ENCODE measurements around the gene ARHGEF17.
A peak's percentile ranks its signal among the peaks of the same experiment; 100 is the strongest.

Gene ARHGEF17

DNA sequence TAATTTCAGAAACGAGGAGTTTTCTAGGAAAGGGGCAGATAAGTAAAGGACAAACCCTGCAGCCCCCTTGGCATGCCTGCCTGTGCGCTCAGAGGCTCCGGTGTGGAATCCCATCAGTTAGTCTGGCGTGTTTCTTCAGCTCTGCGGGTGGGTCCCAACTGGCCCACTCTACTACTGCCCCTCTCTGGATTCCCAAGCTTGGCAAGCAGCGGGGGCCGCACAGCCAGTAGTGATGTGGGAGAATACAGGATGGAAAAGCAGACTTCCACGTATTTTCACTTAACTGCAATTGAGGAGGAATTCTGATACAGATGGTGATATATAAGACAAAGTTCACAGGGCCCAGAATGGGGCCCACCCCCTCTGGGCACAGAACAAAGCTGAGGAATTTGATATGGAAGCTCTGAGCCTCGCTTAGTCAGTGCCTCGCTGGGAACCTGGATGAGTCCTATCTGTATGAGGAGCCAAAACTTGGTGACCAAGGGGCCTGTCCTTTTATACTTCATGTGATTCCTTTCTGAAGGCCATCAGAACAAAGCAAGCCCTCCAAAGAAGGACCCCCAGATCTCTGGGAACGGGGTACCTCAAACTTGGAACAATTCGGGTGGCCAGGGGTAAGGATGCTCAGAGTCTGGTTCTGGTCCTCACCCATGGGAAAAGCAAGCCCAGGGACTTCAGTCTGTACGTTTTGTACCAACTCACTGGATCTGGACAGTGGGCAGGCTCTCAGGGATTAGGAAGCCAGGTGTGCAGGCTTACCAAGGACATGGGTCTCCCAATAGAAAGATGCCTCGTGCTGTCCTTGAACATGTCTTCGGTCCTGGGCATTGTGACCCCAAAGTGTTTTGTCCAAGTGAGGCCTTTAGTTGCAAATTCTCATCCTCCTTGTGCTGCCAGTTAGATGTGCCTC is 94.1 kb downstream of the ARHGEF17 start:
- DNase-seq (ENCODE audit: low read depth, low spot score): no peak
- no peaks in the 10 kb centered on the region for H3K9me3 ChIP-seq (ENCODE audit: insufficient read depth, low read length)
- peaks cover 46% of the 10 kb centered on the region for H3K36me3 ChIP-seq (ENCODE audit: insufficient read depth, insufficient read length, low read length)
- peaks cover 22% of the 10 kb centered on the region for H3K4me1 ChIP-seq (ENCODE audit: insufficient read depth, insufficient read length)
- H3K27me3 ChIP-seq (ENCODE audit: insufficient read depth, insufficient read length): no peaks in the 10 kb centered on the region
- TF ChIP-seq SUZ12 (IDR thresholded peaks at IDR 0.05; ENCODE audit: extremely low read depth, insufficient read depth, insufficient read length): no peak
- no peak for TF ChIP-seq YY1 (IDR thresholded peaks at IDR 0.05; ENCODE audit: insufficient read depth, insufficient read length)
- TF ChIP-seq ZNF274 (IDR thresholded peaks at IDR 0.05; ENCODE audit: low read depth, low read length): no peak
- no peak overlapping the region for H3K9ac ChIP-seq (ENCODE audit: insufficient read length, low read depth)
- H3K4me3 ChIP-seq (ENCODE audit: insufficient read length, low read depth): no peak overlapping the region

DNA sequence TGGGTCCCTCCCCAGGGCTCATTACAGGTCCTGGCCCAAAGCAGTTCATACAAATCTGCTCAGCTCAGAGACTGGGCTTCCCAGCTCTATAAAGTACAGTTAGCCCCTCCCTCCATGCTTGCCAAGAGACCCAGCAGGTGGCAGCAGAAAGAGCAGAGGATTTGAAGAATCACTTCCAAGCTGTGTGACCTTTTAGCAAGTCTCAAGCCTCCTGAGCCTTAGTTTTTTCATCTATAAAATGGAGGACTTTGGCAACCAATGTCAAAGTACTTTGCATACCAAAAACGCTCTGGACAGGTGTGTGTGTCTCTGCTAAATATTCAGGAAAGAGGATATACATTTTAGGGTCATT is 94.7 kb downstream of the ARHGEF17 start:
- H3K4me3 ChIP-seq (ENCODE audit: insufficient read length, low read depth): no peak overlapping the region
- H3K9me3 ChIP-seq (ENCODE audit: insufficient read depth, low read length): no peaks in the 10 kb centered on the region
- H3K36me3 ChIP-seq (ENCODE audit: insufficient read depth, insufficient read length, low read length): peaks cover 49% of the 10 kb centered on the region
- H3K27me3 ChIP-seq (ENCODE audit: insufficient read depth, insufficient read length): no peaks in the 10 kb centered on the region
- no peak for TF ChIP-seq ZNF274 (IDR thresholded peaks at IDR 0.05; ENCODE audit: low read depth, low read length)
- TF ChIP-seq SUZ12 (IDR thresholded peaks at IDR 0.05; ENCODE audit: extremely low read depth, insufficient read depth, insufficient read length): no peak
- no peak for TF ChIP-seq YY1 (IDR thresholded peaks at IDR 0.05; ENCODE audit: insufficient read depth, insufficient read length)
- H3K9ac ChIP-seq (ENCODE audit: insufficient read length, low read depth): no peak overlapping the region
- H3K4me1 ChIP-seq (ENCODE audit: insufficient read depth, insufficient read length): peaks cover 22% of the 10 kb centered on the region
- no peak for DNase-seq (ENCODE audit: low read depth, low spot score)

DNA sequence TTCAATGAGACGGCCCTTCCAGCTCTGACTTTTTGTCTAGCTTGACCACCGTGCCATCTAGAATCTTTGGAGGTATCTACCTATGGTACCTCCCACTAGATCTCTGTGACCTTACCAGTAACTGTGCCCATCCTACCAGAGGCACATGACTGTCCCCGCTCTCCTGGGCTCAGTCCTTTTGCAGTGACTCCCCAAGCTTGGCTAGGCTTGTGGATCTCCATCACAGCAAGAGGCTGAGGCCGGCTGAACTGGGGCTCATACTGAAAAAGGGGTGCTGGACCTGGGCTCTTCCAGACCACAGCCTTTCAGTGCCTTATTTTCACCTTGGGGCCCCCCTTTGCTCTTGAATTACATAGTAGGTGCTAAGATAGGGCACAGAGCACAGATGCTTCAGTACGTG is 95.5 kb downstream of the ARHGEF17 start:
- TF ChIP-seq SUZ12 (IDR thresholded peaks at IDR 0.05; ENCODE audit: extremely low read depth, insufficient read depth, insufficient read length): no peak
- no peak for TF ChIP-seq YY1 (IDR thresholded peaks at IDR 0.05; ENCODE audit: insufficient read depth, insufficient read length)
- TF ChIP-seq ZNF274 (IDR thresholded peaks at IDR 0.05; ENCODE audit: low read depth, low read length): no peak
- no peak overlapping the region for H3K9ac ChIP-seq (ENCODE audit: insufficient read length, low read depth)
- no peak overlapping the region for H3K4me3 ChIP-seq (ENCODE audit: insufficient read length, low read depth)
- H3K9me3 ChIP-seq (ENCODE audit: insufficient read depth, low read length): no peaks in the 10 kb centered on the region
- H3K27me3 ChIP-seq (ENCODE audit: insufficient read depth, insufficient read length): no peaks in the 10 kb centered on the region
- DNase-seq (ENCODE audit: low read depth, low spot score): no peak
- H3K4me1 ChIP-seq (ENCODE audit: insufficient read depth, insufficient read length): peaks cover 18% of the 10 kb centered on the region
- H3K36me3 ChIP-seq (ENCODE audit: insufficient read depth, insufficient read length, low read length): peaks cover 45% of the 10 kb centered on the region

DNA sequence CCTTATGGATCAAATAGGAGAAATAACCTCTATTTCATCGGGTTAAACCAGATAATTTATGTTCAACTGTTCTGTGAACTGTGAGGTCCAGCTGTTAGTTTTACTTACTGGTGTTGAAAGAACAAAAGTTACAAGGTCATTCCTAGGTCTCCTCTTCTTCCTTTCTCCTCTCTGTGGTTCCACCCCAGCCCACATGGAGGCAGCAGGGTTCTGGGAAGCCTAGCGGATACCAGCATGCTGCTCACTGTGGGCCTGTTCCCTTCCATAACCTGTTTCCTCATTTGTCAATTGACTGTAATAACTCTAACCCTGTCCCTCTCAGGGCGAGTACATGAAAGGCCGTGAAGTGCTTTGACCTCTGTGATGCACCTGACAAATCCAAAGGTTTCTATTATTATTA is 96.0 kb downstream of the ARHGEF17 start:
- Histone ChIP-seq H3K9ac (ENCODE audit: insufficient read length, low read depth) (no peak overlapping the region), H3K9me3 (ENCODE audit: insufficient read depth, low read length) (no peaks in the 10 kb centered on the region), H3K4me1 (ENCODE audit: insufficient read depth, insufficient read length) (peaks cover 13% of the 10 kb centered on the region), H3K4me3 (ENCODE audit: insufficient read length, low read depth) (no peak overlapping the region), H3K36me3 (ENCODE audit: insufficient read depth, insufficient read length, low read length) (peaks cover 44% of the 10 kb centered on the region), H3K27me3 (ENCODE audit: insufficient read depth, insufficient read length) (no peaks in the 10 kb centered on the region)
- TF ChIP-seq SUZ12 (IDR thresholded peaks at IDR 0.05; ENCODE audit: extremely low read depth, insufficient read depth, insufficient read length) (no peak), YY1 (IDR thresholded peaks at IDR 0.05; ENCODE audit: insufficient read depth, insufficient read length) (no peak), ZNF274 (IDR thresholded peaks at IDR 0.05; ENCODE audit: low read depth, low read length) (no peak)
- DNase-seq (ENCODE audit: low read depth, low spot score): peak; percentile 33

DNA sequence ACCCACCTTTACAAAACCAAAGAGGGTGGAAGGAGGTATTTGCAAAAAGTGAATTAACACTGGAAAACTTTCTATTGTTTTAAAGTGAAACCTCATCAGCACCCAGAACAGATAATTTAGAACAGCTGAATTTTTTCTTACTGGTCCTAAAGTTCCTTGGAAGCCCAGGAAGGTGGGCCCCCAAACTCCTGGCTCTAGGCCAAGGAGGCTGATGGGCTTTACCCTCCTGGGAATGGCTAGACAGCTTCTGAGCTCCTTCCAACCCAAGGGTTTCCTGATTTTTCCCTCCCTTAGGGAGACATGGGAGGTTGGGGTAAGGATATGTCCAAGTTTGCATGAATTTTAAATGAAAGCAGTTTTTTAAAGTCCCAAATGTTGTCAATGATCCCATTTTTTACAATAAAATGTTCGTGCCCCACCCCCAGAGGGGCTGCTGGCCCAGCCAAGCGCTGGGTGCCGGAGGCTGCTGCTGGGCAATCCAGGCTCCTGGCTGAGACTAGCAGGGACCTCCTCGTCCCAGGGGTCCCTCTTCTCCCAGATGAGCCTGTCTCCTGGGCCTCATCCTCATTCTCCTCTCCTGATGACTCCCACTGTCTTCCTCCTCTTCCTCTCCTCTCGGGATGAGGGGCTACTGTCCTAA is 96.5 kb downstream of the ARHGEF17 start:
- no peak for TF ChIP-seq SUZ12 (IDR thresholded peaks at IDR 0.05; ENCODE audit: extremely low read depth, insufficient read depth, insufficient read length)
- TF ChIP-seq ZNF274 (IDR thresholded peaks at IDR 0.05; ENCODE audit: low read depth, low read length): no peak
- no peak for TF ChIP-seq YY1 (IDR thresholded peaks at IDR 0.05; ENCODE audit: insufficient read depth, insufficient read length)
- Histone ChIP-seq H3K4me1 (ENCODE audit: insufficient read depth, insufficient read length) (peaks cover 11% of the 10 kb centered on the region), H3K36me3 (ENCODE audit: insufficient read depth, insufficient read length, low read length) (peaks cover 47% of the 10 kb centered on the region), H3K4me3 (ENCODE audit: insufficient read length, low read depth) (no peak overlapping the region), H3K9ac (ENCODE audit: insufficient read length, low read depth) (no peak overlapping the region), H3K27me3 (ENCODE audit: insufficient read depth, insufficient read length) (no peaks in the 10 kb centered on the region), H3K9me3 (ENCODE audit: insufficient read depth, low read length) (no peaks in the 10 kb centered on the region)
- DNase-seq (ENCODE audit: low read depth, low spot score): no peak

DNA sequence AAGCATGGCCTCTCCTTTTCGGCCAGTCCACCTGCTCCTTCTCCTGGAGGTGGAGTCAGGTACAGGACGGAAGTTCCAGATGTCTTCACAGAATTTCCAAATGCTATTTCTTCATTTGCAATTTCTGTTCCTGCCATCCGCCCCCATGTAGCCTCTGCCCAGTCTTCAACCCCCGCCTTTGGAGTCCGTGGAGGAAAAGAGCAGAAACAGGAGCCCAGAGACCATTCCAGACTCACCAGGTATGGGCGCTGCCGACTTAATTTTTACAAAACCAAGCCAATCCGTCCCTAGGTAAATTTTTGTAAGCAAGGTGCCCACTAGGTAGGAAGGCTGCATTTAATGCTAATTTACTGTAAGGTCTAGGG is 97.1 kb downstream of the ARHGEF17 start:
- H3K27me3 ChIP-seq (ENCODE audit: insufficient read depth, insufficient read length): no peaks in the 10 kb centered on the region
- no peaks in the 10 kb centered on the region for H3K9me3 ChIP-seq (ENCODE audit: insufficient read depth, low read length)
- H3K4me3 ChIP-seq (ENCODE audit: insufficient read length, low read depth): no peak overlapping the region
- no peak overlapping the region for H3K9ac ChIP-seq (ENCODE audit: insufficient read length, low read depth)
- TF ChIP-seq ZNF274 (IDR thresholded peaks at IDR 0.05; ENCODE audit: low read depth, low read length) (no peak), SUZ12 (IDR thresholded peaks at IDR 0.05; ENCODE audit: extremely low read depth, insufficient read depth, insufficient read length) (no peak), YY1 (IDR thresholded peaks at IDR 0.05; ENCODE audit: insufficient read depth, insufficient read length) (no peak)
- H3K36me3 ChIP-seq (ENCODE audit: insufficient read depth, insufficient read length, low read length): peaks cover 46% of the 10 kb centered on the region
- no peak for DNase-seq (ENCODE audit: low read depth, low spot score)
- H3K4me1 ChIP-seq (ENCODE audit: insufficient read depth, insufficient read length): peaks cover 11% of the 10 kb centered on the region

DNA sequence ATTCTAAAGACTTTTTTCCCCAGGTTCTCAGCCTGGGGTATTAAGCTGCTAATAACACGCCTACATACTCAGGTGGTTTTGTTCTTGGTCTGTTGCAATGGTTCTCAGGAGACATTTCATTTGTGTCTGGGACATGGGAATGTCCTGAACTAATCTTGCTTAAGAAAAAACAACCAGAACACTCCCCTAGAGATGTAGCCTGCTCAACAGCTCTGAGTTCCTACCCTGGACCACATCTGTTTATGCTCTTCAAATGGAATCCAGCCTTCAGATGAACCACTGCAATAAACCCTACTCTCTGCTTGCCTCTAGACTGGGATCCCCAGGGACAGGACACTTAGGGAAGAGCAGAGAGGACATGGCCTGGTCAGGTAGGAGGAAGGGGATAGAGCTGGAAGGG is 98.1 kb downstream of the ARHGEF17 start:
- Histone ChIP-seq H3K4me3 (ENCODE audit: insufficient read length, low read depth) (no peak overlapping the region), H3K9me3 (ENCODE audit: insufficient read depth, low read length) (no peaks in the 10 kb centered on the region), H3K4me1 (ENCODE audit: insufficient read depth, insufficient read length) (peaks cover 14% of the 10 kb centered on the region), H3K27me3 (ENCODE audit: insufficient read depth, insufficient read length) (no peaks in the 10 kb centered on the region), H3K36me3 (ENCODE audit: insufficient read depth, insufficient read length, low read length) (peaks cover 43% of the 10 kb centered on the region), H3K9ac (ENCODE audit: insufficient read length, low read depth) (no peak overlapping the region)
- TF ChIP-seq SUZ12 (IDR thresholded peaks at IDR 0.05; ENCODE audit: extremely low read depth, insufficient read depth, insufficient read length) (no peak), YY1 (IDR thresholded peaks at IDR 0.05; ENCODE audit: insufficient read depth, insufficient read length) (no peak), ZNF274 (IDR thresholded peaks at IDR 0.05; ENCODE audit: low read depth, low read length) (no peak)
- DNase-seq (ENCODE audit: low read depth, low spot score): no peak
